K562 (cell line): Measurements from ENCODE around the gene NQO2. TPM values are rescaled to one million over a fixed set of nuclear protein-coding genes. Genes with fewer than 3 reads are reported as not detected.

ENCODE experiments used
- ARNT ChIP-seq, 2 experiments: fragments of 450-650 bp; IDR thresholded peaks; 2 replicates each; pipeline ENCODE4 v1.6.1; 2016; ENCODE audit warnings: mild to moderate bottlenecking in 1 of 2
- CHD1 ChIP-seq: fragments of 200-600 bp; sonication (generic); IDR thresholded peaks from one replicate; pipeline ENCODE4 v1.6.1; 2012; ENCODE audit warnings: mild to moderate bottlenecking, moderate library complexity, low read length, inconsistent platforms
- HMBOX1 ChIP-seq: sonication (generic); IDR thresholded peaks from 2 replicates; pipeline ENCODE4 v1.6.1; 2016
- HMGXB4 ChIP-seq: sonication (generic); formaldehyde crosslinking; IDR thresholded peaks from 2 replicates; pipeline ENCODE4 v1.8.1; 2023; ENCODE audit warnings: mild to moderate bottlenecking, missing genetic modification reagents
- HNRNPL ChIP-seq: fragments of 200-400 bp; formaldehyde crosslinking; IDR thresholded peaks from 2 replicates; pipeline ENCODE4 v1.6.1; 2017; ENCODE audit warnings: low read depth, mild to moderate bottlenecking, low read length
- MEIS2 ChIP-seq: fragments of 450-650 bp; IDR thresholded peaks from 2 replicates; pipeline ENCODE4 v1.6.1; 2014; ENCODE audit warnings: mild to moderate bottlenecking; ENCODE audit not compliant: partially characterized antibody
- MIER1 ChIP-seq: fragments of 450-650 bp; IDR thresholded peaks from 2 replicates; pipeline ENCODE4 v1.6.1; 2016; ENCODE audit warnings: antibody characterized with exemption, mild to moderate bottlenecking, low read depth
- SIN3B ChIP-seq: fragments of 450-650 bp; IDR thresholded peaks from 2 replicates; pipeline ENCODE4 v1.6.1; 2017; ENCODE audit warnings: low read depth, mild to moderate bottlenecking, moderate library complexity
- U2AF2 ChIP-seq: fragments of 200-400 bp; formaldehyde crosslinking; optimal IDR thresholded peaks from 2 replicates; pipeline ENCODE3; 2017; ENCODE audit warnings: low read depth, mild to moderate bottlenecking, low read length
- XRCC4 ChIP-seq: IDR thresholded peaks from one replicate; pipeline ENCODE4 v1.6.1; 2011; ENCODE audit not compliant: insufficient read depth, insufficient read length; ENCODE audit errors: extremely low read depth
- ZNF212 ChIP-seq: fragments of 450-650 bp; formaldehyde crosslinking; IDR thresholded peaks from 2 replicates; pipeline ENCODE4 v1.4.0; 2020; ENCODE audit warnings: mild to moderate bottlenecking
- ZNF551 ChIP-seq: fragments of 250-450 bp; sonication (Bioruptor Pico); IDR thresholded peaks from 2 replicates; pipeline ENCODE4 v1.5.0; 2021; ENCODE audit warnings: mild to moderate bottlenecking, moderate library complexity
- polyA plus RNA-seq, 8 experiments: library from polyadenylated mRNA; depleted of rRNA in 4 of 8; stranded (reverse) in 5 of 8; unstranded in 3 of 8; fragments of >200 nt; fragmentation: Nextera tagmentation in 2 of 8; fragmentation: Illumina TruSeq in 1 of 8; extraction: Ambion mirVana in 2 of 8; extraction: Trizol in 1 of 8; gene quantifications; 2 replicates each; pipeline versions ENCODE4 v1.2.1 to v1.2.3, GENCODE V29; 2011 to 2014; ENCODE audit warnings: inconsistent platforms in 1 of 8, missing spikeins in 1 of 8
- total RNA-seq, 7 experiments: library from RNA; depleted of rRNA in 6 of 7; stranded (reverse); fragments of >200 nt in 6 of 7; fragmentation: Illumina TruSeq in 2 of 7; extraction: Trizol in 2 of 7; gene quantifications; 2 replicates each; pipeline versions ENCODE4 v1.2.1 to v1.2.3, GENCODE V29; 2011 to 2021; ENCODE audit warnings: low replicate concordance in 1 of 7
- TF ChIP-seq, protein P1 (sequence below): IDR thresholded peaks from 2 replicates; pipeline ENCODE4 v1.6.1; 2012; ENCODE audit warnings: low read depth, low read length, improper control_type of control experiment, borderline replicate concordance
- TF ChIP-seq, protein P2 (sequence below): fragments of 450-650 bp; formaldehyde crosslinking; IDR thresholded peaks from 2 replicates; pipeline ENCODE4 v1.4.0; 2022; ENCODE audit warnings: missing genetic modification characterization
- TF ChIP-seq, protein P3 (sequence below): fragments of 150-350 bp; IDR thresholded peaks from 2 replicates; pipeline ENCODE4 v1.6.1; 2014; ENCODE audit warnings: low read depth, mild to moderate bottlenecking, low read length, borderline replicate concordance

The NQO2 gene
- total and polyA plus RNA-seq, 9 of the 15 experiments (the other 6 are each of a cell fraction or from before 2014, with no cell fraction given): 54.6 to 214 (median 116) TPM

GRCh38 chr6:2999618-3000557 lies at the start of gene NQO2 (continued):
- no peak for TF ChIP-seq MEIS2
- TF ChIP-seq CHD1: peak; percentile 83
- no peak for TF ChIP-seq HMBOX1
- TF ChIP-seq, protein P1, sequence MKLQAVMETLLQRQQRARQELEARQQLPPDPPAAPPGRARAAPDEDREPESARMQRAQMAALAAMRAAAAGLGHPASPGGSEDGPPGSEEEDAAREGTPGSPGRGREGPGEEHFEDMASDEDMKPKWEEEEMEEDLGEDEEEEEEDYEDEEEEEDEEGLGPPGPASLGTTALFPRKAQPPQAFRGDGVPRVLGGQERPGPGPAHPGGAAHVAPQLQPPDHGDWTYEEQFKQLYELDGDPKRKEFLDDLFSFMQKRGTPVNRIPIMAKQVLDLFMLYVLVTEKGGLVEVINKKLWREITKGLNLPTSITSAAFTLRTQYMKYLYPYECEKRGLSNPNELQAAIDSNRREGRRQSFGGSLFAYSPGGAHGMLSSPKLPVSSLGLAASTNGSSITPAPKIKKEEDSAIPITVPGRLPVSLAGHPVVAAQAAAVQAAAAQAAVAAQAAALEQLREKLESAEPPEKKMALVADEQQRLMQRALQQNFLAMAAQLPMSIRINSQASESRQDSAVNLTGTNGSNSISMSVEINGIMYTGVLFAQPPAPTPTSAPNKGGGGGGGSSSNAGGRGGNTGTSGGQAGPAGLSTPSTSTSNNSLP: no peak
- no peak for TF ChIP-seq XRCC4
- TF ChIP-seq, protein P2, sequence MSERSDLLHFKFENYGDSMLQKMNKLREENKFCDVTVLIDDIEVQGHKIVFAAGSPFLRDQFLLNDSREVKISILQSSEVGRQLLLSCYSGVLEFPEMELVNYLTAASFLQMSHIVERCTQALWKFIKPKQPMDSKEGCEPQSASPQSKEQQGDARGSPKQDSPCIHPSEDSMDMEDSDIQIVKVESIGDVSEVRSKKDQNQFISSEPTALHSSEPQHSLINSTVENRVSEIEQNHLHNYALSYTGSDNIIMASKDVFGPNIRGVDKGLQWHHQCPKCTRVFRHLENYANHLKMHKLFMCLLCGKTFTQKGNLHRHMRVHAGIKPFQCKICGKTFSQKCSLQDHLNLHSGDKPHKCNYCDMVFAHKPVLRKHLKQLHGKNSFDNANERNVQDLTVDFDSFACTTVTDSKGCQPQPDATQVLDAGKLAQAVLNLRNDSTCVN: no peak
- TF ChIP-seq ZNF212: 0 out of 2 replicates have a peak, but pooled peaks have one; percentile 43
- peak; percentile 60 for TF ChIP-seq HMGXB4 (CRISPR knock-in tag)
- TF ChIP-seq MIER1: no peak
- TF ChIP-seq, protein P3, sequence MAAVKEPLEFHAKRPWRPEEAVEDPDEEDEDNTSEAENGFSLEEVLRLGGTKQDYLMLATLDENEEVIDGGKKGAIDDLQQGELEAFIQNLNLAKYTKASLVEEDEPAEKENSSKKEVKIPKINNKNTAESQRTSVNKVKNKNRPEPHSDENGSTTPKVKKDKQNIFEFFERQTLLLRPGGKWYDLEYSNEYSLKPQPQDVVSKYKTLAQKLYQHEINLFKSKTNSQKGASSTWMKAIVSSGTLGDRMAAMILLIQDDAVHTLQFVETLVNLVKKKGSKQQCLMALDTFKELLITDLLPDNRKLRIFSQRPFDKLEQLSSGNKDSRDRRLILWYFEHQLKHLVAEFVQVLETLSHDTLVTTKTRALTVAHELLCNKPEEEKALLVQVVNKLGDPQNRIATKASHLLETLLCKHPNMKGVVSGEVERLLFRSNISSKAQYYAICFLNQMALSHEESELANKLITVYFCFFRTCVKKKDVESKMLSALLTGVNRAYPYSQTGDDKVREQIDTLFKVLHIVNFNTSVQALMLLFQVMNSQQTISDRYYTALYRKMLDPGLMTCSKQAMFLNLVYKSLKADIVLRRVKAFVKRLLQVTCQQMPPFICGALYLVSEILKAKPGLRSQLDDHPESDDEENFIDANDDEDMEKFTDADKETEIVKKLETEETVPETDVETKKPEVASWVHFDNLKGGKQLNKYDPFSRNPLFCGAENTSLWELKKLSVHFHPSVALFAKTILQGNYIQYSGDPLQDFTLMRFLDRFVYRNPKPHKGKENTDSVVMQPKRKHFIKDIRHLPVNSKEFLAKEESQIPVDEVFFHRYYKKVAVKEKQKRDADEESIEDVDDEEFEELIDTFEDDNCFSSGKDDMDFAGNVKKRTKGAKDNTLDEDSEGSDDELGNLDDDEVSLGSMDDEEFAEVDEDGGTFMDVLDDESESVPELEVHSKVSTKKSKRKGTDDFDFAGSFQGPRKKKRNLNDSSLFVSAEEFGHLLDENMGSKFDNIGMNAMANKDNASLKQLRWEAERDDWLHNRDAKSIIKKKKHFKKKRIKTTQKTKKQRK: no peak
- peak; percentile 90 for TF ChIP-seq HNRNPL
- TF ChIP-seq U2AF2: no peak
- no peak for TF ChIP-seq ARNT (IDR thresholded peaks at IDR 0.05)
- peak; percentile 36; the same call in 1 of the 2 replicates for TF ChIP-seq SIN3B
- TF ChIP-seq ZNF551 (CRISPR knock-in tag): no peak
